IPS DF 6.9 (cell line): ENCODE measurements around the gene ARID4B.
"Not testable (repeated sequence)": the region's sequence is repeated elsewhere in the genome, so short reads cannot be mapped to it uniquely, and the experiment has no call there.

Experiments used
- DNase-seq: peaks from one replicate; pipeline ENCODE4 v3.0.0-alpha.2; 2013; ENCODE audit warnings: low read depth, low spot score
- H3K27ac ChIP-seq: one replicate; pipeline ENCODE4 v1.5.1; 2013; ENCODE audit warnings: low read length, control low read depth
- H3K27me3 ChIP-seq: 2 replicates; pipeline ENCODE4 v1.6.1; 2013; ENCODE audit warnings: mild to moderate bottlenecking, low read length; ENCODE audit not compliant: control insufficient read depth, insufficient read depth
- H3K36me3 ChIP-seq: 2 replicates; pipeline ENCODE4 v1.6.1; 2013; ENCODE audit warnings: low read length; ENCODE audit not compliant: control insufficient read depth, insufficient read depth
- H3K4me1 ChIP-seq: 2 replicates; pipeline ENCODE4 v1.6.1; 2013; ENCODE audit warnings: low read length; ENCODE audit not compliant: control insufficient read depth, insufficient read depth
- H3K4me3 ChIP-seq: 2 replicates; pipeline ENCODE4 v1.5.1; 2013; ENCODE audit warnings: mild to moderate bottlenecking, low read length
- H3K9me3 ChIP-seq: 2 replicates; pipeline ENCODE4 v1.6.1; 2013; ENCODE audit warnings: low read length, inconsistent platforms; ENCODE audit not compliant: control insufficient read depth, insufficient read depth
- WGBS: extraction: QIAGEN DNeasy Blood & Tissue Kit; methylation state at CpG from one replicate; pipeline ENCODE4 v1.1.7; 2013; ENCODE audit warnings: mixed read lengths, missing lambda C conversion rate; ENCODE audit not compliant: insufficient read length, insufficient coverage; 5-methylcytosine and 5-hydroxymethylcytosine counted together

ARID4B gene

GRCh38 chr1:235283636-235284035 is 44.3 kb downstream of the ARID4B start:
- not testable (repeated sequence) for H3K27me3 ChIP-seq, H3K36me3 ChIP-seq

GRCh38 chr1:235280467-235280866 is 47.5 kb downstream of the ARID4B start:
- WGBS = no CpG with 5 or more reads among the region's 15 CpGs
- H3K4me1 ChIP-seq = peaks cover 2% of the 10 kb centered on the region
- no peaks in the 10 kb centered on the region for H3K36me3 ChIP-seq

More at GRCh38 chr1:235283636-235284035, 44.3 kb downstream of the ARID4B start:
- not testable (repeated sequence) for H3K9me3 ChIP-seq, DNase-seq, H3K4me1 ChIP-seq, H3K27ac ChIP-seq, H3K4me3 ChIP-seq
- WGBS = no CpG with 5 or more reads among the region's 13 CpGs

GRCh38 chr1:235279694-235280093 is 48.3 kb downstream of the ARID4B start:
- no peak for DNase-seq
- H3K4me1 ChIP-seq = peaks cover 2% of the 10 kb centered on the region
- no CpG with 5 or more reads among the region's 5 CpGs for WGBS
- H3K4me3 ChIP-seq = no peak overlapping the region
- no peaks in the 10 kb centered on the region for H3K36me3 ChIP-seq
- no peak overlapping the region for H3K27ac ChIP-seq
- no peaks in the 10 kb centered on the region for H3K27me3 ChIP-seq
- H3K9me3 ChIP-seq = no peaks in the 10 kb centered on the region

More at GRCh38 chr1:235280467-235280866, 47.5 kb downstream of the ARID4B start:
- no peak overlapping the region for H3K27ac ChIP-seq
- no peaks in the 10 kb centered on the region for H3K9me3 ChIP-seq
- H3K27me3 ChIP-seq = no peaks in the 10 kb centered on the region
- no peak for DNase-seq
- no peak overlapping the region for H3K4me3 ChIP-seq

- Histone ChIP-seq H3K4me3 (no peak overlapping the region), H3K4me1 (peaks cover 2% of the 10 kb centered on the region), H3K27me3 (no peaks in the 10 kb centered on the region), H3K9me3 (no peaks in the 10 kb centered on the region), H3K36me3 (no peaks in the 10 kb centered on the region), H3K27ac (no peak overlapping the region)
- DNase-seq = no peak
- WGBS = no CpG with 5 or more reads among the region's 5 CpGs
Measured at GRCh38 chr1:235278915-235279292, 49.1 kb downstream of the ARID4B start.

GRCh38 chr1:235278233-235278914 is 49.6 kb downstream of the ARID4B start:
- H3K9me3 ChIP-seq = no peaks in the 10 kb centered on the region
- H3K36me3 ChIP-seq = no peaks in the 10 kb centered on the region
- DNase-seq = no peak
- no peak overlapping the region for H3K27ac ChIP-seq
- WGBS = no CpG with 5 or more reads among the region's 1 CpG
- peaks cover 2% of the 10 kb centered on the region for H3K4me1 ChIP-seq
- H3K27me3 ChIP-seq = no peaks in the 10 kb centered on the region
- no peak overlapping the region for H3K4me3 ChIP-seq

- Histone ChIP-seq H3K9me3 (no peaks in the 10 kb centered on the region), H3K4me3 (no peak overlapping the region), H3K27me3 (no peaks in the 10 kb centered on the region), H3K27ac (no peak overlapping the region), H3K36me3 (no peaks in the 10 kb centered on the region), H3K4me1 (peaks cover 2% of the 10 kb centered on the region)
- no peak for DNase-seq
Measured at GRCh38 chr1:235277709-235278108, 50.3 kb downstream of the ARID4B start.

- DNase-seq = no peak
- H3K36me3 ChIP-seq = no peaks in the 10 kb centered on the region
- no peak overlapping the region for H3K27ac ChIP-seq
- no peak overlapping the region for H3K4me3 ChIP-seq
- no peaks in the 10 kb centered on the region for H3K9me3 ChIP-seq
- no peaks in the 10 kb centered on the region for H3K27me3 ChIP-seq
- H3K4me1 ChIP-seq = peaks cover 2% of the 10 kb centered on the region
- WGBS = no CpG with 5 or more reads among the region's 6 CpGs
Measured at GRCh38 chr1:235275836-235276235, 52.1 kb downstream of the ARID4B start.

GRCh38 chr1:235275223-235275622 is 52.8 kb downstream of the ARID4B start:
- H3K4me3 ChIP-seq = no peak overlapping the region
- WGBS = no CpG with 5 or more reads among the region's 3 CpGs
- H3K27ac ChIP-seq = no peak overlapping the region
- no peaks in the 10 kb centered on the region for H3K4me1 ChIP-seq
- no peaks in the 10 kb centered on the region for H3K36me3 ChIP-seq
- no peaks in the 10 kb centered on the region for H3K9me3 ChIP-seq
- no peaks in the 10 kb centered on the region for H3K27me3 ChIP-seq
- no peak for DNase-seq

- Histone ChIP-seq H3K4me3 (no peak overlapping the region), H3K9me3 (no peaks in the 10 kb centered on the region), H3K4me1 (no peaks in the 10 kb centered on the region), H3K27ac (no peak overlapping the region), H3K36me3 (no peaks in the 10 kb centered on the region), H3K27me3 (no peaks in the 10 kb centered on the region)
- DNase-seq = no peak
- no CpG with 5 or more reads among the region's 4 CpGs for WGBS
Measured at GRCh38 chr1:235272851-235273250, 55.1 kb downstream of the ARID4B start.

GRCh38 chr1:235270625-235271024 is 57.4 kb downstream of the ARID4B start:
- no peaks in the 10 kb centered on the region for H3K36me3 ChIP-seq
- H3K9me3 ChIP-seq = no peaks in the 10 kb centered on the region
- no peak overlapping the region for H3K4me3 ChIP-seq
- H3K27me3 ChIP-seq = no peaks in the 10 kb centered on the region
- no peak overlapping the region for H3K27ac ChIP-seq
- H3K4me1 ChIP-seq = no peaks in the 10 kb centered on the region
- no peak for DNase-seq

GRCh38 chr1:235269990-235270389 is 58.0 kb downstream of the ARID4B start:
- H3K36me3 ChIP-seq, H3K4me1 ChIP-seq, H3K9me3 ChIP-seq, H3K27ac ChIP-seq, H3K27me3 ChIP-seq, DNase-seq, H3K4me3 ChIP-seq: not testable (repeated sequence)
- WGBS = 100% methylated on average over 1 of the region's 18 CpGs
